Breast epithelium (tissue), 4 donors: ENCODE measurements around the gene ASAH2. TPM values are rescaled to one million over a fixed set of nuclear protein-coding genes. Genes with fewer than 3 reads are reported as not detected.

Experiments used
- DNase-seq, 2 donors: peaks; one replicate each; pipeline ENCODE4 v3.0.0-alpha.2; 2019; ENCODE audit warnings: low spot score in 2 of 2
- H3K27ac ChIP-seq, 2 donors: fragments of 200-600 bp; sonication (generic) in 1 of 2; one replicate each; pipeline ENCODE4 v1.5.1; 2016 to 2019; ENCODE audit warnings: mild to moderate bottlenecking in 1 of 2
- H3K27me3 ChIP-seq, 2 donors: fragments of 200-600 bp; sonication (generic) in 1 of 2; one replicate each; pipeline versions ENCODE4 v1.5.1 to v1.6.0; 2017 to 2019; ENCODE audit warnings: control low read depth in 1 of 2, mild to moderate bottlenecking in 1 of 2
- H3K36me3 ChIP-seq: fragments of 200-600 bp; one replicate; pipeline ENCODE4 v1.5.1; 2019
- H3K4me1 ChIP-seq, 2 donors: fragments of 200-600 bp; sonication (generic); one replicate each; pipeline ENCODE4 v1.5.1; 2016 to 2019; ENCODE audit warnings: control low read depth in 1 of 2
- H3K4me3 ChIP-seq, 3 donors: fragments of 200-600 bp; sonication (generic); 1 replicate in 2 of 3; 2 replicates in 1 of 3; pipeline ENCODE4 v1.5.1; 2016 to 2019; ENCODE audit warnings: mild to moderate bottlenecking in 3 of 3, moderate library complexity in 2 of 3
- H3K9me3 ChIP-seq, 2 donors: fragments of 200-600 bp; sonication (generic) in 1 of 2; one replicate each; pipeline ENCODE4 v1.5.1; 2016 to 2019; ENCODE audit warnings: control low read depth in 1 of 2
- CTCF ChIP-seq, 3 donors: fragments of 450-650 bp; IDR thresholded peaks; one replicate each; pipeline ENCODE4 v1.5.1; 2016 to 2017; ENCODE audit warnings: antibody characterized with exemption in 3 of 3, mild to moderate bottlenecking in 3 of 3, moderate library complexity in 3 of 3
- POLR2A ChIP-seq: fragments of 450-650 bp; IDR thresholded peaks from one replicate; pipeline ENCODE4 v1.6.1; 2016; ENCODE audit warnings: antibody characterized with exemption, mild to moderate bottlenecking, moderate library complexity
- POLR2AphosphoS5 ChIP-seq, 3 donors: sonication (generic); formaldehyde crosslinking; IDR thresholded peaks; one replicate each; pipeline ENCODE4 v1.6.1; 2017; ENCODE audit warnings: antibody characterized with exemption in 3 of 3
- intact Hi-C: fragments of 100-400 bp; cut with DNase I; formaldehyde crosslinking; loops from one replicate; pipeline ENCODE4 v1.15.1; 2023; ENCODE audit warnings: low total_unique reads
- total RNA-seq, 3 donors: library from RNA; depleted of rRNA; stranded (reverse); fragments of >200 nt; gene quantifications; one replicate each; pipeline ENCODE4 v1.1.0, GENCODE V29; 2016

Gene ASAH2
- total RNA-seq, 3 donors from 2014 or later: 0.32 to 0.59 (median 0.33) TPM

DNA sequence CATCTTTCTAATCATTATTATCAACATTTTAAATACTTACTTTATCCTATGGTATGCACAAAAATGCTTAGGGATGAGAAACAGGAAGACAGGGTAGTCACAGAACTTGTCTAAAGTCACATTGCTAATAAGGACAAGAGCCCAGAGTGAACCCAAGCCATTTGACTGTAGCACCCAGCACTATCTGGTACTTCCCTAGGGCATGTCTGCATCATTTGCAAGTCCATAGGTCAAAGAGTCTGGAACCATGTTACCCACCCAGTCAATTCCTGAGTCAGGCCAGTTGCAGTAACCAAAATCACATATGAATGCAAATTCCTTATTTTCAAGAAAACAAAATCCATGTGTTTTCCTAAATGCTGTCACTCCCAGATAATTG is 19.1 kb downstream of the ASAH2 start:
- DNase-seq: no peak
- no peaks in the 10 kb centered on the region for H3K9me3 ChIP-seq
- H3K4me1 ChIP-seq: no peaks in the 10 kb centered on the region
- H3K27me3 ChIP-seq: no peaks in the 10 kb centered on the region
- intact Hi-C loops: no loop called here
- no peak overlapping the region for H3K27ac ChIP-seq
- H3K36me3 ChIP-seq: no peaks in the 10 kb centered on the region
- H3K4me3 ChIP-seq: no peak overlapping the region
- TF ChIP-seq POLR2A (no peak), CTCF (IDR thresholded peaks at IDR 0.05) (no peak)

DNA sequence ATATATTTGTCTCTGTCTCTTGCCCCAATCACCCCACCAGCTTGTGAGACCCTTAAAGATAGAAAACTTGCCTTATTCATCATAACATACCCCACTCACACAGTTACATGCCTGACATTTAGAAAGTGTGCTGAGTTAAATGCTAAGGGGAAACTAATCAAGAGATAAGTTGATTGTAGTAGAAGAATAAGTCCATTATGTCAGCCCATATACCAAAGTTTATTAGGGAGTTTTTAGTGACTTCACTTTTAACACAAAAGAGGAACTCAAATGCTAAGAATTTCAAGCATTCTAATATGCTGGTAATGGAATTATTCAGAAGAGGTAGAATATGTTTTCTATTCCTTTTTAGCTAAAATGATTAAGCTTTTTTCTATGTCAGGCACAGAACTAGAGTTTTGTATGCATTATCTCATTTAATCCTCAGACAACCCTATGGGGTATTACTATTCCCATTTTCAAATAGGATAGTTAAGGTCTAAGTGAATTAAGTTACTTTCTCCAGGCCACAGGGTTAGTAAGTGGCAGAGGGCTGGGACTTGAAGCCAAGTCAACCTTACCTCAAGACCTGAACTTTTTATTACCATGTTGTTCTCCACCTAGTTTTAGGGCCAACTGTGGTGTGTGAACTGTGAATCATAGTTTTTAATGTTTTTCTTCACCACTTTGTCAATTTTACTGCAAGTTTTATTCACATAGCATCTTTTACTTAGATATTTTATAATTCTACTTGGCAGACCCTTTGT is 19.6 kb downstream of the ASAH2 start:
- no peak for DNase-seq
- Histone ChIP-seq H3K36me3 (no peaks in the 10 kb centered on the region), H3K4me1 (no peaks in the 10 kb centered on the region), H3K27ac (no peak overlapping the region), H3K27me3 (no peaks in the 10 kb centered on the region), H3K9me3 (no peaks in the 10 kb centered on the region), H3K4me3 (no peak overlapping the region)
- no peak for TF ChIP-seq POLR2AphosphoS5 (IDR thresholded peaks at IDR 0.05)
- TF ChIP-seq CTCF (IDR thresholded peaks at IDR 0.05): no peak
- no peak for TF ChIP-seq POLR2A
- intact Hi-C loops: no loop called here

DNA sequence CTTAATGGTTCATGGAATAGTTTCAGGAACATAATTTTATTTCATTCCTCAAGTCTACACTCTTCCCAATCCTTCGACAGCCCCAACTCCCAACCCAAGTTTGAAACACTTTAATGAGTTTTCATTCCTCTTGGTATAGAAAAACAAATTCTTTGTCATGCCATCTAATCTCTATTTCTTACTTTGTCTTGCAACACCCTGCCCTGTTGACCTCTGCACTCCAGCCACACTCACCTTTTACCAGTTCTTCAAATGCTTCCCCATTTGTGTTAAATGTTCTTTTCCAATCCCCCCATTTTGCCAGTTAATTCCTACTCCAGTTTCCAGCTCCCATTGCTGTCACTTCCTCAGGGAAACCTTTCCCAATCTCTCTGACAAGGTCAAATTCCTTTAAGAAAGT is 21.9 kb downstream of the ASAH2 start:
- no peak for DNase-seq
- Histone ChIP-seq H3K9me3 (no peaks in the 10 kb centered on the region), H3K4me1 (no peaks in the 10 kb centered on the region), H3K4me3 (no peak overlapping the region), H3K27ac (no peak overlapping the region), H3K27me3 (no peaks in the 10 kb centered on the region), H3K36me3 (no peaks in the 10 kb centered on the region)
- intact Hi-C loops: no loop called here
- no peak for TF ChIP-seq POLR2AphosphoS5 (IDR thresholded peaks at IDR 0.05)
- TF ChIP-seq POLR2A: no peak
- no peak for TF ChIP-seq CTCF (IDR thresholded peaks at IDR 0.05)

- Histone ChIP-seq H3K27ac (no peak overlapping the region), H3K27me3 (no peaks in the 10 kb centered on the region), H3K4me3 (no peak overlapping the region), H3K9me3 (no peaks in the 10 kb centered on the region), H3K4me1 (no peaks in the 10 kb centered on the region), H3K36me3 (no peaks in the 10 kb centered on the region)
- intact Hi-C loops: no loop called here
- DNase-seq: no peak
- TF ChIP-seq POLR2AphosphoS5 (IDR thresholded peaks at IDR 0.05): no peak
- no peak for TF ChIP-seq CTCF (IDR thresholded peaks at IDR 0.05)
- no peak for TF ChIP-seq POLR2A
These were observed 22.6 kb downstream of the ASAH2 start for GRCh38 chr10:50228672-50229071.

DNA sequence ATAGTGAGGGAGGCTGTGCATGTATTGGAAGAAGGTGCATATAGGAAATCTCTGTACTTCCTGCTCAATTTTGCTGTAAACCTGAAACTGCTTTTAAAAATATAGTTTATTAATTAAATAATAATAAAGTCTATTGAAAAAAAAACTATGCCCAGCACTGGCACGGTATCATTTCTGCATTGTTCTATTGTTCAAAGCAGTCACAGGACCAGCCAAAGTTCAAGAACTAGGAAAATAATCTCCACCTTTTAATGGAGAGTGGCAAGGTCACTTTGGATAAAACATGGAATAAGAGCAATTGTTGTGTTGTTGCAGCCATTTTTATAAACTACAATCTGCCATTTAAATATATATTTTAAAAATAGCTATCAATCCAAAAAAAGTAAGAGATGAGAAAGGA is 24.7 kb downstream of the ASAH2 start:
- TF ChIP-seq CTCF (IDR thresholded peaks at IDR 0.05) (no peak), POLR2AphosphoS5 (IDR thresholded peaks at IDR 0.05) (no peak), POLR2A (no peak)
- Histone ChIP-seq H3K9me3 (no peaks in the 10 kb centered on the region), H3K4me1 (no peaks in the 10 kb centered on the region), H3K27ac (no peak overlapping the region), H3K36me3 (no peaks in the 10 kb centered on the region), H3K4me3 (no peak overlapping the region), H3K27me3 (no peaks in the 10 kb centered on the region)
- DNase-seq: no peak
- intact Hi-C loops: no loop called here
